Subcutaneous adipose tissue (tissue), 4 donors: ENCODE data around the gene TCEA2. TPM values are rescaled to one million over a fixed set of nuclear protein-coding genes. Genes with fewer than 3 reads are reported as not detected.

ENCODE experiments used
- total RNA-seq, 4 donors: library from RNA; depleted of rRNA; stranded (reverse); fragments of >200 nt; gene quantifications; one replicate each; pipeline ENCODE4 v1.1.0, GENCODE V29; 2016
- TF ChIP-seq, protein P1 (sequence below): fragments of 450-650 bp; IDR thresholded peaks from one replicate; pipeline ENCODE4 v1.5.1; 2016; ENCODE audit warnings: low read depth, mild to moderate bottlenecking, control low read depth, antibody characterized with exemption, moderate library complexity

TCEA2 gene
- total RNA-seq, 4 donors from 2014 or later, result 30.8 to 36.9 (median 33.2) TPM

DNA sequence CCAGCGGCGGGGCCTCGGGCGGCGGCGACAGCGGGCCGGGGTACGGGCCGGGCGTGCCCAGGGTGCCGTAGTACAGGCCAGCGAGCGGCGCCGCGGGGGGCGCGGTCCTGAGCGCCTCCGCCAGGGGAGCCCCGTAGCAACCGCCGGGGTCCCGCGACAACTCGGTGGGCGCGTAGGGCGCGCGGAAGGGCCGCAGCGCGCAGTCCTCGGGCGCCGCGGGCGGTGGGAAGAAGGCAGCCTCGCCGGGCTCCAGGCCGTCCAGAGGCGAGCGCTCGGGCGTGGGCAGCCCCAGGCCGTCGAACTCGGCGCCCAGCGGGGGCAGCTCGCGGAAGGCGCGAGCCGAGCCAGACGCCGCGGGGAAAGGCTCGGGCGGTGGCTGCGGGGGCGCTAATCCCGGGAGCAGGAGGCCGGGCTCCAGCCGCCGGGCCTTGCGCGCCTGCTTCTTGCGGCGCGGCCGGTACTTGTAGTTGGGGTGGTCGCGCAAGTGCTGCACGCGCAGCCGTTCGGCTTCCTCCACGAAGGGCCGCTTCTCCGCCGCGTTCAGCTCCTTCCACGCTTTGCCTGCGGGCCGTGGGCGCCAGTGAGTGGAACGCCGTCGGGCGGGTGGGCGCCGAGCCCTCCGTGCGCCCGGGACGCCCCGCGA, 14.5 kb upstream of the TCEA2 start:
- TF ChIP-seq, protein P1, sequence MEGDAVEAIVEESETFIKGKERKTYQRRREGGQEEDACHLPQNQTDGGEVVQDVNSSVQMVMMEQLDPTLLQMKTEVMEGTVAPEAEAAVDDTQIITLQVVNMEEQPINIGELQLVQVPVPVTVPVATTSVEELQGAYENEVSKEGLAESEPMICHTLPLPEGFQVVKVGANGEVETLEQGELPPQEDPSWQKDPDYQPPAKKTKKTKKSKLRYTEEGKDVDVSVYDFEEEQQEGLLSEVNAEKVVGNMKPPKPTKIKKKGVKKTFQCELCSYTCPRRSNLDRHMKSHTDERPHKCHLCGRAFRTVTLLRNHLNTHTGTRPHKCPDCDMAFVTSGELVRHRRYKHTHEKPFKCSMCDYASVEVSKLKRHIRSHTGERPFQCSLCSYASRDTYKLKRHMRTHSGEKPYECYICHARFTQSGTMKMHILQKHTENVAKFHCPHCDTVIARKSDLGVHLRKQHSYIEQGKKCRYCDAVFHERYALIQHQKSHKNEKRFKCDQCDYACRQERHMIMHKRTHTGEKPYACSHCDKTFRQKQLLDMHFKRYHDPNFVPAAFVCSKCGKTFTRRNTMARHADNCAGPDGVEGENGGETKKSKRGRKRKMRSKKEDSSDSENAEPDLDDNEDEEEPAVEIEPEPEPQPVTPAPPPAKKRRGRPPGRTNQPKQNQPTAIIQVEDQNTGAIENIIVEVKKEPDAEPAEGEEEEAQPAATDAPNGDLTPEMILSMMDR, result no peak

DNA sequence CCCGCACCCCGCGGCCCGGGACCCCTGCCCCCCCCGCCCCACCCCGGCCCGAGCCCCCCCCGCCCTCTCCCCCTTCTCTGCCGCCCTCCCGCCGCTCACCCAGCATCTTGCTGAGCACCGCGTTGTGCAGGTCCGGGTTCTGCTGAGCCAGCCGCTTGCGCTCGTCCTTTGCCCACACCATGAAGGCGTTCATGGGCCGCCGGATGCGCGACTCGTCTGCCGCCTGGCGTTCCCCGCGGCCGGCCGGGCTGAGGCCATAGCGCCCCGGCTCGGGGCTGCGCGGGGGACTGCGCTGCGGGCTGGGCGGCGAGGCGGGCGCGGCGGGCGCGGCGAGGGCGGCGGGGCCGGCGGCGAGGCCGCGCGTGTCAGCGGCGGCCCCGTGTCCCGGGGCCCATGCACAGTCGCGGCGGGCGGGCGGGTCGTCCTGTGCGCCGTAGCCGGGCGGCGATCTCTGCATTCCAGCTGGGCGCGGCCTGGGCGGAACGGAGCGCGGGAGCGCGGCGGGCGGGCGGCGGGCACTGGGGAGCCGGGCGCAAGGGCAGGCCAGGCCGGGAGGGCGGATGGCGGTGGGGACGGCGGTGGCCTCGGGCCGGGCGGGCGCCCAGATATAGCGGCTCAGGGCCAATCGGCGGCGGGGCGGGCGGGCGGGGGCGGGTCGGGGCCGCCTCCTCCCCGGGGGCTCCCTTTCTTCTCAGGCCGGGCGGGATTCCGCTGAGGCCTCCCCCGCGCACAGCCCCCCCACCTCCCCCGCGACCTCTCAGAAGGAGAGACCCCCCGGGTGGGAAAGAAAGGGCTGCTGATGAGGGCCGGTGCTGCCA, 13.7 kb upstream of the TCEA2 start, which contains the start of gene SOX18:
SOX18 (minus strand) TSS at position 580 of the 818 bp plus-strand sequence; CDS start at position 457, 123 bp downstream.
- TF ChIP-seq, protein P1, result no peak

DNA sequence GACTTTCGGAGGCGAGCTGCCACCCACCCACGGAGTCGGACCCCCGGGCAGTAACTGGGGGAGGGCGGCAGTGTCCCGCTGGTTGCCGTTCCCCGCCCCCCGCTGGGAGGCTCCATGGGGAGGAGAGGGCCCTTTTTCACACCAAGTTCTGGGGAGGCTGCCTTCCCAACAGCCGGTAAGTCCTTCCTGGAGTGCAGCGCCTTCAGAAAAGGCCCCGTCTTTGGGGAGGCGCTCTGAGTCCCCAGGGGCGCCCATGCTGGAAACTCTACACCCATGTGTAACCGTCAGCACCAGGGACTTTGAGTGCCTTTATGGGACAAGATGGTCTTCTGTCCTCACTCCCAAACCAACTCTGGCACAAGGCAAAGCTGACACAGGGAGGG, 13.1 kb upstream of the TCEA2 start:
- TF ChIP-seq, protein P1, result no peak

DNA sequence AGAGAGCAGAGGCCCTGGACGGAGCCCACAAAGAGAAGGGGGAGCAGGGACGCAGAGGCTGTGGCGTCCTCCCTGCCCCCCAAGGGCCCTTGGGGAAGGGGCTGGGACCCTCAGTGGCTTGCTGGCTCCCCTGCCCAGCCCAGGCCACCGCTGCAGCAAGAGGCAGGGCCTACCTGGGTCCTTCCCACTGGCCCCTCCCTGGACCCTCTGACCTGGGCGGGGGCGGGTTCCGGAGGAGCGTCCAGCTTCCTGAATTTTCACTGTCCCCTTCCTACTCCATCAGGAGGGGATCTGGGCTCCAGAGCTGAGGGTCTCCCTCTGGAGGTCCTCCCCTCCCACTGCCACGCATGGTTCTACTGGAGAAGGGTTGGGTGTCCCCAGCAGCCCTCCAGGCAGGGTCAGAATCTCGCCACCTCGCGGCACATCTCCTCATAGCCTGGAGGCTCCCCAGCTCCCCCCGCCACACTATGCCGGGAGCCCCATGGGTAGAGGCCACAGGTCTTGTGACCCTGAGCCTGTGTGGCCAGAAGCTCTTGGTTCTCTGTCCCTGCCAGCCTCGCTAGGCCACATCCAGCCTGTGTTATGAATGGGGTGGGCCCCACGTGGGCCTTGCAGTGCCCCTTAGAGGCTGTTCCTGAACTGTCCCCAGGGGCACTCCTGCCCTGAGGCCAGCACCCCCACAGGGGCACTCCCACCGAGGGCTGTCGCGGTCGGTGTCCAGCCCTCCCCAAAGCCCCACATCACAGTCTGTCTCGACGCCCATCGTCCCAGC, 12.6 kb upstream of the TCEA2 start:
- TF ChIP-seq, protein P1, result no peak

DNA sequence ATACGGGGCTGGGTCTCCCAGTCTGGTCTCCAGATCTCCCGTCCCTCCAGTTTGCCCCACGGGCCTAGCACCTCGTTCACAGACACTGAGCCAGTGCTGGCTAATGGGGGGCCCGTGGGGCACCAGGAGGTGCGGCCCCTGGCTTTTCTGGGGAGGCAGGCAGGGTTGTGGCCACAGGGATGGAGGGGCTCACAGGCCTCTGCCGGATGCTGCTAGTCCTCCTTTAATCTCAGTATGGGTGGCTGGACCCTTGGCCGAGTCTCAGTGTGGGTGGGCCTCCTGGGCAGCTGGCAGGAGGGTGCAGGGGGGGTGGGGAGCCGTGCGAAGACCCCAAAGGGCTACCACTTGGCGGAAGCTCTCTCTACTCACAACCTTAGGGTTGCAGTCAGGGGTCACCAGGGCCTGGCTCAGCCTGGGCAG, 12.0 kb upstream of the TCEA2 start:
- TF ChIP-seq, protein P1, result no peak

DNA sequence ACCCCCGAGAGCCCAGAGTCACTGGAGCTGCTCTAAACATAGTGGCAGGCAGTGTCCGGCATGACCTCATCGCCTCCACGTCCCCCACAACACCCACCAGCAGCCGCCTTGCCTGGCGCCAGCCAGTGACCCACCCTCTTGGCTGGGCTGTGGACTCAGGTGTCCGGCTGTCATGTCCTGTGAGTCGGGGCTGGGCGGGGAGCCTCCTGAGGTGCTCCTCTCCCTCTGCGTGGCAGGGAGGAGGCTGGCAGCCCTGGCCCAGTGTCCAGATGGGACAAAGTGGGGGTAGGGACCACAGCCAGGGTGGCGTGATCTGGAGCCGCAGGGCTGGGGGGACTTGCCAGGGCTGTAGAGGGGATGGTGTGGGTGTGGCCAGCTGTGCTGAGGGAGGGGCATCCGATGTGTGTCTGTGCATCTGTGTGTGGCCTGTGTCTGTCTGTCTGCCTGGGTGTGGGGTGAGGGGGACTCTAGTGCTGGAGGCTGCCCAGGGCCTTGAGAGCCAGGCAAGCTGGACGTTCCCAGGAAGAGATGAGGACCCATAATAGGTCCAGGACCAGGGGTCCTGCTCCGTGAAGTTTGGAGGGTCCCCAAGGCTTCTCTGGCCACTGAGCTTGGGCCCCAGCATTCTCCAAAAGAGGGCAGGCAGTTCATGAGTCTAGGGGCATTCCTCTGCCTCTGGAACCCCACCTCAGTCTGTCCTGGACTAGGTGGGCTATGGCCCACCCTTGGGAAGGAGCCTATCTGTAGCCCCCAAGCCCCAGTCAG, 11.3 kb upstream of the TCEA2 start:
- TF ChIP-seq, protein P1, result no peak
